ENCODE data around the gene UBTD2.

Gene UBTD2

GRCh38 chr5:172188893-172189692 lies 94.5 kb downstream of the UBTD2 start:
- DNase-seq, result no peak

GRCh38 chr5:172188033-172188892 lies 95.3 kb downstream of the UBTD2 start, which contains the start of gene STK10:
Gene STK10, minus strand, starts transcription at chr5:172188224. Its CDS starts 182 bp downstream, at chr5:172188042.
- DNase-seq, result peak; percentile 89

- peak; percentile 73 for DNase-seq
These were observed 96.2 kb downstream of the UBTD2 start for GRCh38 chr5:172187118-172188032.

GRCh38 chr5:172186114-172186695 lies 97.4 kb downstream of the UBTD2 start:
- no peak for DNase-seq

GRCh38 chr5:172185096-172185461 lies 98.5 kb downstream of the UBTD2 start:
- DNase-seq, result no peak

GRCh38 chr5:172183881-172184280 lies 99.7 kb downstream of the UBTD2 start:
- DNase-seq, result no peak

- DNase-seq, result no peak
These were observed 101.3 kb downstream of the UBTD2 start for GRCh38 chr5:172182291-172182690.

GRCh38 chr5:172180936-172181335 lies 102.6 kb downstream of the UBTD2 start:
- DNase-seq, result no peak

- DNase-seq, result peak; percentile 46
These were observed 104.3 kb downstream of the UBTD2 start for GRCh38 chr5:172178991-172179989.

- DNase-seq, result peak; percentile 50
These were observed 105.1 kb downstream of the UBTD2 start for GRCh38 chr5:172178301-172178987.

- DNase-seq, result no peak
These were observed 106.4 kb downstream of the UBTD2 start for GRCh38 chr5:172177176-172177575.

- peak; percentile 92 for DNase-seq
These were observed 108.3 kb downstream of the UBTD2 start for GRCh38 chr5:172175263-172175719.

- peak; percentile 90 for DNase-seq
These were observed 109.9 kb downstream of the UBTD2 start for GRCh38 chr5:172173564-172174153.

GRCh38 chr5:172172912-172173563 lies 110.5 kb downstream of the UBTD2 start:
- no peak for DNase-seq

- no peak for DNase-seq
These were observed 112.4 kb downstream of the UBTD2 start for GRCh38 chr5:172171118-172171517.

- no peak for DNase-seq
These were observed 113.3 kb downstream of the UBTD2 start for GRCh38 chr5:172170251-172170701.

GRCh38 chr5:172169216-172169615 lies 114.3 kb downstream of the UBTD2 start:
- DNase-seq, result no peak

GRCh38 chr5:172168311-172168710 lies 115.3 kb downstream of the UBTD2 start:
- DNase-seq, result no peak

GRCh38 chr5:172167895-172168294 lies 115.7 kb downstream of the UBTD2 start:
- no peak for DNase-seq
